ENCODE data around the gene AKR1B1.

AKR1B1 gene

GRCh38 chr7:134419875-134420274 is 39.0 kb downstream of the AKR1B1 start:
- no peak for DNase-seq

- DNase-seq: no peak
These were observed 39.8 kb downstream of the AKR1B1 start for GRCh38 chr7:134419085-134419484.

GRCh38 chr7:134415700-134416099 is 43.2 kb downstream of the AKR1B1 start:
- DNase-seq: no peak

- no peak for DNase-seq
These were observed 44.8 kb downstream of the AKR1B1 start for GRCh38 chr7:134414109-134414508.

GRCh38 chr7:134407311-134407710 is 51.6 kb downstream of the AKR1B1 start:
- DNase-seq: no peak

- no peak for DNase-seq
These were observed 52.5 kb downstream of the AKR1B1 start for GRCh38 chr7:134406431-134406830.

- no peak for DNase-seq
These were observed 53.6 kb downstream of the AKR1B1 start for GRCh38 chr7:134405299-134405698.

- no peak for DNase-seq
These were observed 55.8 kb downstream of the AKR1B1 start for GRCh38 chr7:134403062-134403461.

GRCh38 chr7:134400859-134401258 is 58.0 kb downstream of the AKR1B1 start:
- no peak for DNase-seq

- DNase-seq: no peak
These were observed 62.9 kb downstream of the AKR1B1 start for GRCh38 chr7:134396031-134396430.

- no peak for DNase-seq
These were observed 63.3 kb downstream of the AKR1B1 start for GRCh38 chr7:134395604-134396003.

GRCh38 chr7:134394056-134394455 is 64.8 kb downstream of the AKR1B1 start:
- DNase-seq: no peak

All from right kidney (tissue), 1 donor.